ENCODE results near the gene OR2M5. TPM values are rescaled to one million over a fixed set of nuclear protein-coding genes. Genes with fewer than 3 reads are reported as not detected.

The OR2M5 gene
- polyA plus RNA-seq: not detected in 2 replicates

GRCh38 chr1:248144513-248145198, at the start of gene OR2M5:
OR2M5 (plus strand) TSS chr1:248145148; CDS start chr1:248145148, 0 bp downstream.

GRCh38 chr1:248174521-248174920, 29.6 kb downstream of the OR2M5 start, which contains the start of gene OR2M2:
OR2M2 (plus strand) TSS chr1:248174821; CDS start chr1:248179986, 5,165 bp downstream.

Other genes starting within 250 kb of the OR2M5 start
- gene OR2W3, start 249.6 kb upstream of the OR2M5 start, polyA plus RNA-seq: not detected in 2 replicates
- gene OR2T8, start 224.9 kb upstream of the OR2M5 start, polyA plus RNA-seq: not detected in 2 replicates
- 0.12 TPM in 1 of 2 replicates, not detected in the other for gene OR2AJ1, start 220.3 kb upstream of the OR2M5 start, polyA plus RNA-seq
- not detected in 2 replicates for gene OR2L8, start 196.3 kb upstream of the OR2M5 start, polyA plus RNA-seq
- gene OR2AK2, start 179.9 kb upstream of the OR2M5 start, polyA plus RNA-seq: not detected in 2 replicates
- gene OR2L5, start 131.5 kb upstream of the OR2M5 start, polyA plus RNA-seq: not detected in 2 replicates
- gene OR2L2, start 115.1 kb upstream of the OR2M5 start, polyA plus RNA-seq: 0.21 TPM in 1 of 2 replicates, not detected in the other
- not detected in 2 replicates for gene OR2L3, start 98.3 kb upstream of the OR2M5 start, polyA plus RNA-seq
- 0.48 and 3.1 TPM in 2 replicates for gene OR2L13, start 50.0 kb upstream of the OR2M5 start, polyA plus RNA-seq
- gene OR2M2, start 29.7 kb downstream of the OR2M5 start, polyA plus RNA-seq: not detected in 2 replicates
- not detected in 2 replicates for gene OR2M3, start 52.1 kb downstream of the OR2M5 start, polyA plus RNA-seq
- gene OR2M4, start 86.3 kb downstream of the OR2M5 start, polyA plus RNA-seq: not detected in 2 replicates
- gene OR2T33, start 132.8 kb downstream of the OR2M5 start, polyA plus RNA-seq: not detected in 2 replicates
- not detected in 2 replicates for gene OR2T12, start 158.3 kb downstream of the OR2M5 start, polyA plus RNA-seq
- not detected in 2 replicates for gene OR2M7, start 179.4 kb downstream of the OR2M5 start, polyA plus RNA-seq
- gene OR14C36, start 203.6 kb downstream of the OR2M5 start, polyA plus RNA-seq: not detected in 2 replicates
- gene OR2T4, start 216.5 kb downstream of the OR2M5 start, polyA plus RNA-seq: not detected in 2 replicates
- gene OR2T6, start 230.6 kb downstream of the OR2M5 start, polyA plus RNA-seq: not detected in 2 replicates

Measured in Purkinje cell (primary cell).